Stomach (tissue), 9 donors: ENCODE measurements around the gene AHCYL2. TPM values are rescaled to one million over a fixed set of nuclear protein-coding genes. Genes with fewer than 3 reads are reported as not detected.
"Not testable (repeated sequence)": the region's sequence is repeated elsewhere in the genome, so short reads cannot be mapped to it uniquely, and the experiment has no call there.

Experiments
- DNase-seq, 2 donors: peaks; one replicate each; pipeline versions ENCODE4 v3.0.0 to v3.0.0-alpha.2; 2013 to 2019
- H3K27ac ChIP-seq, 5 donors: fragments of 200-600 bp in 4 of 5; sonication (generic) in 4 of 5; one replicate each; pipeline ENCODE4 v1.5.1; 2013 to 2019; ENCODE audit warnings: mild to moderate bottlenecking in 1 of 5, moderate library complexity in 1 of 5
- H3K27me3 ChIP-seq, 3 donors: fragments of 200-600 bp; sonication (generic); one replicate each; pipeline ENCODE4 v1.5.1; 2017 to 2019; ENCODE audit warnings: mixed run types in 1 of 3
- H3K36me3 ChIP-seq, 4 donors: fragments of 200-600 bp; sonication (generic); 1 replicate in 3 of 4; 2 replicates in 1 of 4; pipeline ENCODE4 v1.5.1; 2016 to 2019
- H3K4me1 ChIP-seq, 4 donors: fragments of 200-600 bp; sonication (generic); one replicate each; pipeline ENCODE4 v1.5.1; 2016 to 2019
- H3K4me3 ChIP-seq, 4 donors: fragments of 200-600 bp; sonication (generic) in 3 of 4; one replicate each; pipeline ENCODE4 v1.5.1; 2016 to 2019; ENCODE audit warnings: mild to moderate bottlenecking in 1 of 4
- H3K9me3 ChIP-seq, 4 donors: fragments of 200-600 bp; sonication (generic); one replicate each; pipeline ENCODE4 v1.5.1; 2016 to 2019
- CTCF ChIP-seq, 7 experiments: fragments of 450-650 bp in 4 of 7; fragments of 200-600 bp in 3 of 7; sonication (generic) in 3 of 7; IDR thresholded peaks; one replicate each; pipeline ENCODE4 v1.5.1; 2016 to 2019; ENCODE audit warnings: antibody characterized with exemption in 7 of 7, control low read depth in 2 of 7, mild to moderate bottlenecking in 1 of 7
- EP300 ChIP-seq: sonication (generic); formaldehyde crosslinking; IDR thresholded peaks from one replicate; pipeline ENCODE4 v1.6.1; 2017; ENCODE audit warnings: antibody characterized with exemption
- POLR2A ChIP-seq, 4 donors: fragments of 450-650 bp; IDR thresholded peaks; one replicate each; pipeline ENCODE4 v1.6.1; 2016; ENCODE audit warnings: antibody characterized with exemption in 4 of 4, control low read depth in 2 of 4, mild to moderate bottlenecking in 1 of 4, moderate library complexity in 1 of 4
- POLR2AphosphoS5 ChIP-seq, 3 donors: sonication (generic); formaldehyde crosslinking; IDR thresholded peaks; one replicate each; pipeline ENCODE4 v1.6.1; 2016; ENCODE audit warnings: antibody characterized with exemption in 3 of 3
- WGBS, 5 donors: extraction: QIAGEN DNeasy Blood & Tissue Kit in 3 of 5; methylation state at CpG; one replicate each; pipeline versions ENCODE4 v1.1.5 to v1.1.7; 2013 to 2018; 5-methylcytosine and 5-hydroxymethylcytosine counted together
- intact Hi-C: fragments of 100-400 bp; cut with DNase I; formaldehyde crosslinking; loops from one replicate; pipeline ENCODE4 v1.15.1; 2023; ENCODE audit warnings: low total_unique reads
- polyA plus RNA-seq, 3 donors: library from polyadenylated mRNA; stranded (reverse); fragments of 200-250 nt; gene quantifications; one replicate each; pipeline ENCODE4 v1.2.3, GENCODE V29; 2013
- total RNA-seq, 5 donors: library from RNA; depleted of rRNA; stranded (reverse); fragments of >200 nt; gene quantifications; one replicate each; pipeline versions ENCODE4 v1.1.0 to v1.2.3, GENCODE V29; 2014 to 2016
- donor health status: healthy with polysubstance abuse.
- donor health status: Bipolar disorder and iron deficiency.
- donor health status: healthy.

The AHCYL2 gene
- total and polyA plus RNA-seq, 8 donors, result 4.6 to 87.0 (median 61.6) TPM

GRCh38 chr7:129362496-129362895, 137.7 kb downstream of the AHCYL2 start:
- H3K4me1 ChIP-seq, result peaks cover 3 to 32% (median 18%) of the 10 kb centered on the region in 4 donors

GRCh38 chr7:129367349-129367699, 142.5 kb downstream of the AHCYL2 start:
- DNase-seq, result no peak
- peaks cover 9 to 23% (median 18%) of the 10 kb centered on the region in 4 donors for H3K4me1 ChIP-seq
- peak overlapping the region; percentile 36 to 81 (median 78) for H3K27ac ChIP-seq
- 42 to 58% (median 50%) methylated on average over 1 of the region's 1 CpG for WGBS, 5 donors
- H3K9me3 ChIP-seq, result no peaks in the 10 kb centered on the region
- TF ChIP-seq CTCF (IDR thresholded peaks at IDR 0.05), result no peak
- TF ChIP-seq POLR2AphosphoS5 (IDR thresholded peaks at IDR 0.05), result no peak
- TF ChIP-seq EP300, result no peak
- TF ChIP-seq POLR2A (IDR thresholded peaks at IDR 0.05), result no peak
- intact Hi-C loops, result no loop called here
- peak overlapping the region in 1 of 4 donors; percentile 25 for H3K4me3 ChIP-seq
- no peaks in the 10 kb centered on the region for H3K36me3 ChIP-seq
- H3K27me3 ChIP-seq, result no peaks in the 10 kb centered on the region

More at GRCh38 chr7:129362496-129362895, 137.7 kb downstream of the AHCYL2 start:
- Histone ChIP-seq H3K36me3 (no peaks in the 10 kb centered on the region), H3K4me3 (no peak overlapping the region), H3K27me3 (no peaks in the 10 kb centered on the region), H3K27ac (no peak overlapping the region), H3K9me3 (no peaks in the 10 kb centered on the region)
- TF ChIP-seq CTCF (IDR thresholded peaks at IDR 0.05), result no peak
- TF ChIP-seq POLR2A (IDR thresholded peaks at IDR 0.05), result no peak
- TF ChIP-seq EP300, result no peak
- no peak for TF ChIP-seq POLR2AphosphoS5 (IDR thresholded peaks at IDR 0.05)
- intact Hi-C loops, result no loop called here
- no peak for DNase-seq

- Histone ChIP-seq H3K4me3 (peak overlapping the region; percentile 5 to 32 (median 21)), H3K36me3 (no peaks in the 10 kb centered on the region), H3K27ac (peak overlapping the region; percentile 66 to 81 (median 78)), H3K9me3 (no peaks in the 10 kb centered on the region), H3K27me3 (no peaks in the 10 kb centered on the region), H3K4me1 (peaks cover 9 to 23% (median 18%) of the 10 kb centered on the region in 4 donors)
- no peak for TF ChIP-seq EP300
- TF ChIP-seq CTCF (IDR thresholded peaks at IDR 0.05), result peak in 5 of 7 experiments; percentile 69 to 85 (median 76)
- peak in 2 of 3 donors; percentile 84 to 86 for TF ChIP-seq POLR2AphosphoS5 (IDR thresholded peaks at IDR 0.05)
- TF ChIP-seq POLR2A (IDR thresholded peaks at IDR 0.05), result peak in 1 of 4 donors; percentile 46
- DNase-seq, result peak; percentile 82 to 92
- intact Hi-C loops, result no loop called here
- WGBS, 5 donors, result 3 to 9% (median 5%) methylated on average over 10 to 11 of the region's 11 CpGs
These were observed 143.0 kb downstream of the AHCYL2 start for GRCh38 chr7:129367700-129368388.

GRCh38 chr7:129368389-129368986, 143.7 kb downstream of the AHCYL2 start:
- no peaks in the 10 kb centered on the region for H3K9me3 ChIP-seq
- H3K4me1 ChIP-seq, result peaks cover 9 to 23% (median 18%) of the 10 kb centered on the region in 4 donors
- H3K36me3 ChIP-seq, result no peaks in the 10 kb centered on the region
- H3K4me3 ChIP-seq, result peak overlapping the region; percentile 5 to 32 (median 21)
- H3K27me3 ChIP-seq, result no peaks in the 10 kb centered on the region
- H3K27ac ChIP-seq, result peak overlapping the region; percentile 66 to 81 (median 78)
- intact Hi-C loops, result no loop called here
- TF ChIP-seq POLR2AphosphoS5 (IDR thresholded peaks at IDR 0.05) (no peak), CTCF (IDR thresholded peaks at IDR 0.05) (no peak), EP300 (no peak), POLR2A (IDR thresholded peaks at IDR 0.05) (no peak)
- 20 to 35% (median 35%) methylated on average over 7 of the region's 7 CpGs for WGBS, 5 donors
- DNase-seq, result peak in 1 of 2 donors; percentile 18

GRCh38 chr7:129369447-129369846, 144.6 kb downstream of the AHCYL2 start:
- peaks cover 9 to 23% (median 18%) of the 10 kb centered on the region in 4 donors for H3K4me1 ChIP-seq
- 93 to 97% (median 95%) methylated on average over 7 of the region's 7 CpGs for WGBS, 5 donors
- H3K9me3 ChIP-seq, DNase-seq, H3K4me3 ChIP-seq, H3K36me3 ChIP-seq, intact Hi-C loops, H3K27me3 ChIP-seq: not testable (repeated sequence)
- H3K27ac ChIP-seq, result peak overlapping the region in 1 of 5 donors; percentile 80
